Astrocyte (in vitro differentiated cells and primary cell): Measurements from ENCODE around the gene PPM1H.

ENCODE experiments used
- CTCF ChIP-seq: IDR thresholded peaks from 2 replicates; pipeline ENCODE4 v1.5.1; 2011; ENCODE audit warnings: low read depth, mild to moderate bottlenecking, inconsistent platforms, low read length, moderate library complexity; ENCODE audit not compliant: insufficient read depth
- EZH2 ChIP-seq: IDR thresholded peaks from 2 replicates; pipeline ENCODE4 v1.6.1; 2012; ENCODE audit warnings: mild to moderate bottlenecking, low read length, inconsistent platforms; ENCODE audit not compliant: insufficient read depth

DNA sequence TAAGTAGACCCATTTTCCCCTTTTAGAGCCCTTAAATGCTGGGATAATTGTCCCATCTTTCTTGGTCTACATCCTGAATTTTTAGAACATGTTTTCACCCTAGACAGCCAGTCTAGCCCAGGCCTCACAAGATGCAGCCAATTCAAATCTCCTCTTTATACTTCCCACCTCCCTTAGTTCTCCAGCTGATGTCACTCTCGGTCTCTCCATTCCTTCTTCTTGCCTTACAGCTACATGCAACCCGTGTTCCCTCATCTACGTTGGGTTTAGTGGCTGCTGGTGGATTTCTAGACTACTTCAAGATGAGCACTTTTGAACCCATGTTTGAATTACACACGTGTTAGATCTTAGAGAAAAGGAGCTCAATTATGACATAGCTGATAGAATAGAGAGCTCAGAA, 132.0 kb downstream of the PPM1H start:
- TF ChIP-seq CTCF (no peak), EZH2 (no peak)
